AG08395 (cell line): ENCODE results near the gene CCNT2.
"Not testable (repeated sequence)": the region's sequence is repeated elsewhere in the genome, so short reads cannot be mapped to it uniquely, and the experiment has no call there.

Experiments
- DNase-seq: peaks from one replicate; pipeline ENCODE4 v3.0.0; 2012; ENCODE audit warnings: mixed read lengths, low spot score

Gene CCNT2

DNA sequence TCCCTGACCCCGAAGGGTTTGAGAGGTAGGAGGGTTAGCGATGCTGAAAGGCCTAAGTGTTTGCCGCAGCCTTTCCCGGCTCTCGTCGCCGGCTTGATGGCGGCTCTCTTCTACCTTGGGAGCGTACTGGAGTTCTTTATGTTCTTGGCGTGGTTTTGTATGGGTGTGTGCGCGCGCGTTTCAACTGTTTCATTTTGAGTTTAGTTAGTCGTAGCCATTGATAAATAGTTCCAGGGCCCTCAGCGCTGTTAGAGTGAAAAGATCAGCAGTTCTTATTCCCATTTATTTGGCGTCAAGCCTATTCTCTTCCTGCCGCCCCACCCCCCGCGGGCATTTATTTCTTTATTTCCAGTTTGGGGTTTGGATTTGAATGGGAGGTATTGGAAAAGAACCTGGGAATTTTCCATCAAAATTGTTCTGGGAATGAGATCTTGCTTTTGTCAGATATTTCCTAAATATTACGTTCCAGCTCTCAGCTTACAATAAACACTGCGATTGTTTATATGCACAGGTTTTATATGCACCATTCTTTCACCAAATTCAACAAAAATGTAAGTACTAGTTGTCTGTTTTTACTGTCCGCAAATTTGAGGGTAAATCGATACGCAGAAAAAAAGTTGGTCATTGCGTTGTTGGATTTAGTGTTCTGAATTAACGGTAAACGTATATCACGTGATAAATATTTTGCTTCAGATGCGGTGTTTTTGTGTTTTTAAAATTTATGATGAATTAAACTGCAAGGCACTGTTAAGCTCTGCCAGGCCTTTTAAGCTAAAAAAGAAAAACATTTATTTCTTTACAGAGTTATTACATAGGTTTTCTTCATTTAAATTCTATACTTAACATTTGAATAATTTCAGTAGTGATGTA is 954 bp downstream of the CCNT2 start:
- DNase-seq = peak; percentile 15

DNA sequence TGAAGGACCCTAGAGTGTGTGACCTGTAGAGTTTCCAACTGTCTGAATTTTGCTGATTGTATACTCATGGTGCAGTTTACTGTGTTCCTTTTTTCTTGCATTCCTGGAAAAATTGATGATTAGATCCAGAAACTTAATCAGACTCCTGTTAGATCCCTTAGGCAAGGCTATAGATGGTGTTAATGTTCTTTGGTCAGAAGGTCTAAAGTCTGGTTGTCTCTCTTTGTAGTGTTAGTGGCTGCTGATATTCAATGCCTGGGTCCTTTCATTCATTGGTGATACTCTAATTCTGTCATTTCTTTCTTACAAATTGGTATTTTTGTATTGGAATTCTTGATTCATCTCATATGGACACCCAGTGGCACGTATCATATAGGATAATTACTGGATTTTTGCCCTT is 6.3 kb downstream of the CCNT2 start:
- no peak for DNase-seq

DNA sequence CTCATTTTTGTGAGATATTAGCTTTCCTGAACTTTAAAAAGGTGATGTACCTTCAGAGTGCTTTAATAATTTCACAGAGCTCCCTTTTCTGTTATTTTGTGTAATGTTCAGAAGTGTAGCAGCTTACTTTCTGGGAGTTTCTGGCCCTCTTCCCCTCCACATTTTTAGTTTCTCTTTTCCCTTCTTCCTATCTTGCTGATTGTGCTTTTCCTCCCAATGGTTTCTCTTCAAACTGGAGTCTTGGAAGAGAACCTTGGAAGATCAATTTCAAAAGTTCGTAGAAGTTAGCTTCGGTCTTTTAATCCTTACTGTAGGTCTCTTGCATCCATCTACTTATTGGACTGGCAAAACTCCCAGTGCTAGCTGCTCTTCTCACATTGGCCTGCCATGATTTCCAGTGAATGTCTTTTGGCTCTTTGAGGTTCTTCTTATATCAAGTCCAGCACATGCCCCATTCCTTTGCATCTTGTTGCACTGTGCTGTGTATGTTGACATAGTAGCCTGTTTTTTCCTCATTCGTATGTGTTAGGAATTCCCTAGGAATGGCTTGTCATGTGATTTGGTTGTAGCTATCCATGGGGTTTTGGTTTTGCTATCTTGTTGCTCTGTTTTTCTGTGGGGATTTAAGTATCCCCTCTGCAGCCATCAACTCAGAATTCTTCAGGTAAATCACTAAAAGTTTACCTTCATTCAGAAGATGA is 7.8 kb downstream of the CCNT2 start:
- DNase-seq = no peak

DNA sequence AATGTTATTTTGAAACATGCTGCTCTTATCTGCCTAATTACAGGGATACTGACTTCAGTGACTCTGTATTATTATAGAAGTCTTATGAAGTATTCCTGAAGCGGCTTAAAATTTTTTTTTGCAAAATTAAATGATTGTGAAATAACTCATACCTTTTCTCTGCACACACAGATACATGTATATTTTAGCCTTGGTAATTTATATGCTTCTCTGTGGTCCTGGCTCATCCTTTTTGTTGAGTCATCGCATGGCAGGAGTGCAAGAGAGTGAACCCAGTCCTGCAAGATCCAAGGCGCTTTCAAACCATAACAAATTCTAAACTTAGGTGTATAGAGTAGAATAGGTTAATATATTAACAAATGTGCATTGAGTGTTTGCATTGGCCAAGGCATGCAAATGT is 8.6 kb downstream of the CCNT2 start:
- DNase-seq = no peak

DNA sequence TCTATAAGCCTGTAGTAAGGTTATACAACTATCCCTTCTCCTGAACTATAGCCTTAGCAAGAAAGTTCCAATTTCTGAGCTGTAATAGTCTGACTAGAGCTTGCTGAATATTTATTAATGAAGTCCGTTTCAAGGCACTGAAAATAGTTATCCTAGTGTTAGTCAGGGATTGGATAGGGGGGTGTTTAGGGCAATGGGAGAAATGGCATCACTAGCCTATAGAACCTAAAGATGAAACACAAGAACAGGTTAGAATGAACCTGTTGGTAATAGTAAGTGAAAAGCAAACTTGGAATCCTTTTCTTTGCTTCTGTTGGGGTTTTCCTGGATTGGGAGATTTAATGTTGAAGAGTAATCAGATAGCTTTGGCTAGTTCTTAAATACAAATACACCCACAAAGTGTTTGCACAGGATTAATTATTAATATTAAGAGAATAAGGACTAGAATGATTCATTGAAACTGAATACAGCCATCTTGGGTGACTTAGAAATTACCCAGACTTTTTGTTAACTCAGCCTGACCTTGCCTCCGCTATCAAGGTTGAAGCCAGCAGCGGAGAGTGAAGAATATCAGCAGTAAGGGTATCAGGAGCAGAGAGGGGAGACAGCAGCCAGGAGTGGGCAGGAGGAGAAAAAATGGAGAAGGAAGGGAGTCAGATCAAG is 14.4 kb downstream of the CCNT2 start:
- DNase-seq = no peak

DNA sequence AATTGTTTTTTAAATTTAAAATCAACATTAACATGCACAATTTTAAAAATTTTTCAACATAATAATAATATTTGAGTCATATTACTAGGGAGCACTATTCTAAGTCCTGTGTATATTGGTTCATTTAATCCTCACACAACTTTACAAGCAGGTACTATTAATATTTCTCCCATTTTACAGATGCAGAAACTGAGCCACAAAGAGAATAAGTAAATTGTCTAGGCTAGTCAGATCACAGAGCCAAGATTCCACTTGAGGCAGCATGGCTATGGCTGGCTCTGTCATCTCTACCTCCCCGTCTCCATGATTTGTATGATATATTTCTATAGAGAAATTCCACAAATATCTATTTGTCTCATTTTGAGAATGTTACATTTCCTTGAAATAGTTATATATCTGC is 15.1 kb downstream of the CCNT2 start:
- DNase-seq = no peak

DNA sequence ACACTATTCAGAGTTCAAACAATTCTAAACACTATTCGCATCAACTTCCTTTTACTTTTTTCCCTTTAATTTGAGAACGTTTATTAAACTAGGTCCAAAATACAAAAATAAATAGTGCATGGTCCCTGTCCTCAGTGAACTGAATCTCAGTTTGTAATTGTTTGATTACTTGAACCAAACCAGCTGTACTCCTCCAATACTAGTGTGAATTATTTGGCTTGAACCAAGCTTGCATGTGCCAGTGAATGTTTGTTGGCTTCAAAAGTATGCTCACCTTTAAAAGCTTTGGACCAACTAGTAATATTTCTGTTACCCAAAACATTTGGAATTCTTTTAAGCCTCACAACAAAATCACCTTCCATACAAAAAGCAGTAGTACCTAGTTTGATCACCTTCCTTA is 15.5 kb downstream of the CCNT2 start:
- DNase-seq = no peak

DNA sequence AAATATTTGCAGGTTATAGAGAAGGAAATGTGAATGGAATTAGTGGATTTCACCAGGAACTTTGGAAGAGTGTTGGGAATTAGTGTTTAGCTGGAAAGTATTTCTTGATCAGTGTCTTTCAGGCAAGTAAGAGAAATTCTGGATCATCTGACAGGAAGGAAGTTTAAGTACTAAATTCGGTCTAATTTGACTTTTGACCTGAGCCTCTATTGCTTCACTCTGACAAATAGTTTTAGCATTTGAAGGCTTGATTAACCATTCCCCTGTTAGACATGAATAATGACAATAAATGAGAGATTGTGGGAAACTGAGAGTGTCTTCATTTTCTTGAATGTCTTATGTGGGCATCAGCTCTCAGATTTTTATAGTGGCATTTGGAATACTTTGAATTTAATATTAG is 16.0 kb downstream of the CCNT2 start:
- no peak for DNase-seq

DNA sequence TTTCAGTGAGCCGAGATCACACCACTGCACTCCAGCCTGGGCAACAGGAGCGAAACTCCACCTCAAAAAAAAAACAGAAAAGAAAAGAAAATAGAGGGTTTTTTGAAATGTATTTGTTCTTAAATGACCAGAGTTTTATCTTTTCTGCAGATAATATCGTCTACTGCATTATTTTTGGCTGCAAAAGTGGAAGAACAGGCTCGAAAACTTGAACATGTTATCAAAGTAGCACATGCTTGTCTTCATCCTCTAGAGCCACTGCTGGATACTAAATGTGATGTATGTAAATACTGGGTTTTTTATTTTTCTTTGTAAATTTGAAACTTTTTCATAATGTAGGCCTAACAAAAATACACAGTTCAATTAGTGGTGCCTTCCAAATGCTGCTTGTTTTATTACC is 18.1 kb downstream of the CCNT2 start:
- no peak for DNase-seq

DNA sequence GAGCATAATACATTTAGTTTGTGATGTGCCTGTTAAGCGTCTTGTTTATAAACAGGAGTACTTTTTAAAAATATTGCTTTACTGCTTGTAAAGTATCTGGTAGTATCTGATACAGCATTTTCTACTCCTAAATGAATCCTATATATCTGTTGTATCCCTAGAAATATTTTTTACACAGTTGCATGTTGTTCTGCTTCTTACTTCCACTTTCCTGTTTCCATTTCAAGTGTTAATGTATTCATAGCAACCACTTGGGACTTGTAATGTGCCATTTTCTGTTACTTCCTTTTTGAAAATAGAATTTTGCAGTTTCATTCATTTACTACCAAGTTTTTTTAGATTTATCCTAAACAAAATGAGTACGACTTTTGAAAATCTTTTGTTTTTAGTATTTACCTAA is 24.9 kb downstream of the CCNT2 start:
- no peak for DNase-seq

DNA sequence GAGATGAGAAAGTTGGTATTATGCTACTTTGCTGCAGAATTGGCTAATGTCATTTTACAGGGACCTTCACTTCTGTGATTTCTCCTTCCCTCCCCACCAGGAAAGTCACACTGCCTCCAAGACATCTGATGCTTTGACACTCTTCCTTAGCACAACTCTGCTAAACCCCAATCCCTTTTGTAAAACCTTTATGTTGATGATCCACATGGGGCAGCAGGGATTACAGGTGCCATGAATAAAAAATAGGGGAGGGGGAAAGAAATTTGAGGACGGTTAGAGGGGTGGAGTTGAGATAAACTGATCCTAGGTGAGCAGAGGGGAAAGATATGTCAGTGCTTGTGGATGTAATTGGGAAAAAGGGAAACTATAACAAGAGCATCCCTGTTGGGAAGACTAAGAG is 26.4 kb downstream of the CCNT2 start:
- no peak for DNase-seq

DNA sequence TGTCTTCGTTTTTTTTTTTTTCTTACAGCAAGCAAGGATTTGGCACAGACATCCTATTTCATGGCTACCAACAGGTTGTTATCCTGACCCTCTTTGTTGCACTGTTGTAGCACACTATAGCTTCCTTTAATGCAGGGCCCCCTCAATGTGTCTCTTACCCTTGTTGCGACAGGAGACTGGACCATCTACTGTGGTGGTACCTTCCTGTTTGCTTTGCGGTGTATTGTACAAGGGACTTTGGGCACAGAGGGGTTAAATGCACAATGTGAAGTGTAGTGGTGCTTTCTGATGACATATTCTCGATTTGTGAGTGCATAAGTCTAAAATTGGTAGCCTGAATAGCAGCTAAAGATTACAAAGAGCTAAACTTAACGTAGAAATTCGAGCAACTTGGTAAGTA is 27.5 kb downstream of the CCNT2 start:
- no peak for DNase-seq

DNA sequence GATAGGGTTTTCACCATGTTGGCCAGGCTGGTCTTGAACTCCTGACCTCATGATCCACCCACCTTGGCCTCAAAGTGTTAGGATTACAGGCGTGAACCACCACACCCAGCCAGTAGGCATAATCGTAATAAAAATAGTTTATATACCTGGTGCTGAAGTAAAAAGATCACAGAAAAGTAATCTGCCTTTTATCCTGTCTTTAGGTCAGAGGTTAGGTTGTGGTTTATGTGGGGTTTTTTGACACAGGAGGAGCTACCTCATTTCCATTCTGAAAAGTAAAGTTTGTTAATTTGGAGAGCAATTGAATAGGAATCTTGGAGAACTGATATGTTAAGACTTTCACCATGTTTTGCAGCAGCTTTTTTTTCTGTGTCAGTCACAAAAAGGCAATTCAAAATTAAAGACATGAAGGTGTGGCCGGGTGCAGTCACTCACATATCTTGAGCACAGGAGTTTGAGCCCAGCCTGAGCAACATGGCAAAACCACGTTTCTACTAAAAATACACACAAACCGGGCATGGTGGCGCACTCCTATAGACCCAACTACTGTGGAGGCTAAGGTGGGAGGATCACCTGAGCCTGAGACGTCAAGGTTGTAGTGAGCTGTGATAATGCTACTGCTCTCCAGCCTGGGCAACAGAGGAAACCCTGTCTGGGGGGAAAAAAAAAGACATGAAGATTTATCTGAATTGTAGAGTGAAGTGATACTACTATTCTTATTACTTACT is 31.5 kb downstream of the CCNT2 start:
- DNase-seq = no peak

DNA sequence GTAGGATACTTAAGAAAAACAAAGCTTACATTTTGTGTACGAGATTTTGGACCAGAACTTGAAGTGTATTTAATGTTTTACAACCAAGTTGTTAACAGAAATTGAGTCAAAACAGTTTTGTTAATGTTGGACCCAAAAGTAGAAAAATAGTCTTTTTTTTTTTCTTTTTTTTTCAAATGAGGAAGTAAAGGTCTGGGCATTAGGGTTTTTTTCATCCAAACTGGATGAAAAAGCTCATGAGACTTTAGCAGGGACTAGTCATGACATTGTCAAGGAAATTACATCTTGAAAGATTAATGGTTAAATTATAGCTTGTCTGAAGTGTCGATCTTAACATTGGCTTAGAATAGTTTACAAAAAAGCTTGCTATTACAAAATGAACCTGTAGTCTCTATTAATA is 32.3 kb downstream of the CCNT2 start:
- DNase-seq = no peak

DNA sequence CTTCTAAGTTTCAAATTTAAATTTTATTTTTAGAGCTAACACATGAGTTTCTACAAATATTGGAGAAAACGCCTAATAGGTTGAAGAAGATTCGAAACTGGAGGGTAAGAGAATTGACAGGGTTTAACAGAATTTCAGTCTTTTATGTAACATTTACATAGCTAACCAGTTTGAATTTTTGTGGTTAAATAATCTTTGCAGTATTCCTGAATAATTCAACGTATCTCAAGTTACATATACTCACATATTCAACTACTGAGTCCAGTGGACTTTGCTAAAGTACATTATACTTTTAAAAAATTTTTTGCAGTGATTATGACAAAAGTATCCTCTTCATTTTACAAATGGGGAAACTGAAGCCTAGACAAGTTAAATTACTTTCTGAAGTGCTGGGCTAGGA is 34.0 kb downstream of the CCNT2 start:
- DNase-seq = no peak

DNA sequence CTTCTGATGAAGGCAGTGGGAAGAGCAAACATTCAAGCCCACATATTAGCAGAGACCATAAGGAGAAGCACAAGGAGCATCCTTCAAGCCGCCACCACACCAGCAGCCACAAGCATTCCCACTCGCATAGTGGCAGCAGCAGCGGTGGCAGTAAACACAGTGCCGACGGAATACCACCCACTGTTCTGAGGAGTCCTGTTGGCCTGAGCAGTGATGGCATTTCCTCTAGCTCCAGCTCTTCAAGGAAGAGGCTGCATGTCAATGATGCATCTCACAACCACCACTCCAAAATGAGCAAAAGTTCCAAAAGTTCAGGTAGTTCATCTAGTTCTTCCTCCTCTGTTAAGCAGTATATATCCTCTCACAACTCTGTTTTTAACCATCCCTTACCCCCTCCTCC is 35.4 kb downstream of the CCNT2 start:
- no peak for DNase-seq

DNA sequence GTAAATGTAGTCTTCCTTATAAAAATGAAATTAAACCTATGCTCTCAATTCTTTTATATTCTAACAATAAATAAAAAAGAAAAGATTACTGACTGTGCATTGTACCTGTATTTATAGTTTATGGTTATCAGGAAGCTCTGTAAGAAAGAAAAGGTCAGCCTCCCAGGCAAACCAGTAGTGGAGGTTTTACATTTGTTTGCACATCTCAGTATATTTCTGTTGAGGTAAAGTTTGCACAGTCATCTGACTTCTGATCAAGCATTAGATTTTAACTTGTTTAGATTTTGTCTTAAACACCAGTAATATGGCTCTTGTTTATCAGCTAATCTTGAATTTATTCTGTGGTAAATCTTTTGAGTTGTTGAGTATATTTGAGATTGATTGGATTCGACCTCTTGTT is 37.1 kb downstream of the CCNT2 start:
- no peak for DNase-seq

DNA sequence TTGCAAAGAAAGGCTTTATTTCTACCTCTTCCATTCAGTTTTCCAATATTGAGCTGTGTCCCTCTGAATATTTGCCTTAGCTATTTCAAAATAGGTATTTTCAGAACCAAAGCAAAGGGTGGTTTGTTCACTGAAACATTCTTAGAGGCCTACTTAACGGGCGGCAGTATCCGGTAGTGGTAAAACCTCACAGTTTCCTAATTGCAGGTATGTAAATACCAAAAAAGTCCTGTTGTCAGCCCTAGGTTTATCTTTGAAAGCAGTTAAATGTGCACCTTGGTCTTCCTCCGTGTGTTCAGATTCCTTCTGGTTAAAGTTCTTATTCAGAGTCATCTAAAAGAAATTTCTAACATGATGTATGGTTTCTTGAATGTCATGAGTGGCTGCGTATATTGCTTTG is 38.9 kb downstream of the CCNT2 start:
- no peak for DNase-seq

DNA sequence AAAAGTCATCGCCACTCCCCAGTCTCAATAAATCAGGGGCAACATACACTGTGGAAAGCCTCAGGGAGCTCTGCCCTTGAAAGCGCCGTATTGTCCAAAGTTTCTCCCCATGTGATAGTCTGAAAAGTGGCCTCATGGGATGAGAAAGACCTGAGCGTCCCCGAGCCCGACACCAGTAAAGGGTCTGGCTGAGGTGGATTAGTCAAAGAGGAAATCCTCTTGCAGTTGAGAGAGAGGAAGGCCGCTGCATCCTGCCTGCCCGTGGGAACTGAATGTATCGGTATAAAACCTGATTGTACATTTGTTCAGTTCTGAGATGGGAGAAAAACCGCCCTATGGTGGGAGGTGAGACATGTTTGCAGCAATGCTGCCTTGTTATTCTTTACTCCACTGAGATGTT is 48.5 kb downstream of the CCNT2 start:
- DNase-seq = not testable (repeated sequence)

DNA sequence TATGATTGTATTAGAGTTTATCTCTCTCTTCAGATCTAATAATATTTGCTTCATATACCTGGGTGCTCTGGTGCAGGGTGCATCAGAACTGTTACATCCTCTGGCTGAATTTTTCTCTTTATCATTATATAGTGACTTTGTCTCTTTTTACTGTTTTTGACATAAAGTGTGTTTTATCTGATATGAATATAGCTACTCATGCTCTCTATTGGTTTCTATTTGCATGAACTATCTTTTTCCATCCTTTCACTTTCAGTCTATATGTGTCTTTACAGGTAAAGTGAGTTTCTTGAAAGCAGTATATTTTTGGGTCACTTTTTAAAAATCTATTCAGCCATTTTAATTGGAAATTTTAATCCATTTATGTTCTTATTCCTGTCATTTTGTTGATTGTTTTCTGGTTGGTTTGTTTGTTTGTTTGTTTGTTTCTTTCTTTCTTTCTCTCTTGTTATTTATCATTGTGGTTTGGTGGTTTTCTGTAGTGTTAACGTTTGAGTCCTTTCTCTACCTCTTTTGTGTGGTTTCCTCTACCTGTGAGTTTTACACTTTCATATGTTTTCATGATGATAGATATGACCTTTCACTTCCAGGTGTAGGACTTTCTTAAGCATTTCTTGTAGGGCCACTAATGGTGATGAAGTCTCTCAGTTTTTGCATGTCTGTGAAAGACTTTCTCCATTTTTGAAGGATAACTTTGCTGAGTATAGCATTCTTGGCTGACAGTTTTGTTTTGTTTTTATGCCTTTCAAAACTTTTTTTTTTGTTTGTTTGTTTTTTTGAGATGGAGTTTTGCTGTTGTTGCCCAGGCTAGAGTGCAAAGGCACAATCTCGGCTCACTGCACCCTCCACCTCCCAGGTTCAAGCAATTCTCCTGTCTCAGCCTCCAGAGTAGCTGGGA is 54.9 kb downstream of the CCNT2 start:
- no peak for DNase-seq

DNA sequence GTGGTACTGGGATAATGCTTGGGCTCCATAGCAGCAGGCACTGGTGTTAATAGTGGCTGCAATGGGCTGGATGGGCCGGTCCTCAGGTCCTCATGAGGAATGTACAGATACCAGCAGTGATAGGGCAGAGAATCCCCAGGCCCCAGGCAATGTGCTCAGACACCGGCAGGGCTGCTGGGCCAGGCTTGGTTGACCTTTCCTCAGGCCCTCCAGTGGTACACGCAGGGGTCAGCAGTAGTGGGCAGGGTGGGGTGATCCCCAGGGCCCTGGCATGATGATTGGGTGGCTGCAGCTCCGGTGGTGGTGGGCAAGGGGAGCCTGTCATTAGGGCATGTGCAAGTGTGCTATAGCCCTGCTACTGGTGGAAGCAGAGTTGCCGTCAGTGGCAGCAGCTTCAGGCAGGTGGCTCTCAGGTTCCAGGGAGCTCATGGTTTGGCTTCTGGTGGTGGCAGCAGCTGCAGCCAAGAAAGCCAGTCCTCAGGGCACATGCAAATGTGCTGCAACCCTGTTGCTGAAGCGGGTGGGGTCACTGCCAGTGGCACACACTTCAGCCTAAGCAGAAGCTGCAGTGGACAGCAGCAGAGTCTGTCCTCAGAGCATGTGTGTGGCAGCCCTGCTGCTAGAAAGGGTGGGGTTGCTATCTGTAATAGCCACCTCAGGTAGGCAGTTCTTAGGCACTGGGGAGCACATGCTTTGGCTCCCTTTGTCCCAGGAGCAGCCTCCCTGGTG is 56.8 kb downstream of the CCNT2 start:
- no peak for DNase-seq
